Muscle of arm (tissue), 12 donors: ENCODE results near the gene ADCY5. TPM values are rescaled to one million over a fixed set of nuclear protein-coding genes. Genes with fewer than 3 reads are reported as not detected.

Experiments
- DNase-seq: peaks from one replicate; pipeline ENCODE4 v3.0.0-alpha.2; 2013
- polyA plus RNA-seq, 12 donors: library from polyadenylated mRNA; unstranded; fragments of 120-200 nt; gene quantifications; one replicate each; pipeline ENCODE4 v1.2.1, GENCODE V29; 2013; ENCODE audit not compliant: insufficient read length in 12 of 12

ADCY5 gene
- polyA plus RNA-seq, 12 donors, result 2.5 to 10.5 (median 4.3) TPM; not detected in 1

GRCh38 chr3:123344175-123344906 is 104.5 kb downstream of the ADCY5 start:
- DNase-seq, result no peak

GRCh38 chr3:123343296-123344174 is 105.4 kb downstream of the ADCY5 start:
- no peak for DNase-seq

- no peak for DNase-seq
These were observed 106.2 kb downstream of the ADCY5 start for GRCh38 chr3:123342631-123343080.

- no peak for DNase-seq
These were observed 106.8 kb downstream of the ADCY5 start for GRCh38 chr3:123341871-123342630.

GRCh38 chr3:123340336-123340735 is 108.6 kb downstream of the ADCY5 start:
- DNase-seq, result no peak

GRCh38 chr3:123339302-123339701 is 109.6 kb downstream of the ADCY5 start:
- DNase-seq, result no peak

GRCh38 chr3:123338620-123339061 is 110.2 kb downstream of the ADCY5 start:
- no peak for DNase-seq

- no peak for DNase-seq
These were observed 110.8 kb downstream of the ADCY5 start for GRCh38 chr3:123337948-123338619.

GRCh38 chr3:123337226-123337625 is 111.7 kb downstream of the ADCY5 start:
- no peak for DNase-seq

GRCh38 chr3:123336441-123336851 is 112.4 kb downstream of the ADCY5 start:
- DNase-seq, result no peak

GRCh38 chr3:123336001-123336400 is 112.9 kb downstream of the ADCY5 start:
- DNase-seq, result no peak

- no peak for DNase-seq
These were observed 113.8 kb downstream of the ADCY5 start for GRCh38 chr3:123335007-123335670.

- DNase-seq, result no peak
These were observed 114.8 kb downstream of the ADCY5 start for GRCh38 chr3:123334056-123334455.

GRCh38 chr3:123333401-123333800 is 115.5 kb downstream of the ADCY5 start:
- no peak for DNase-seq

- no peak for DNase-seq
These were observed 116.7 kb downstream of the ADCY5 start for GRCh38 chr3:123332124-123332641.

GRCh38 chr3:123331651-123332050 is 117.2 kb downstream of the ADCY5 start:
- DNase-seq, result no peak

- no peak for DNase-seq
These were observed 117.9 kb downstream of the ADCY5 start for GRCh38 chr3:123331006-123331405.

- DNase-seq, result no peak
These were observed 118.4 kb downstream of the ADCY5 start for GRCh38 chr3:123330441-123330991.

GRCh38 chr3:123329636-123330340 is 119.1 kb downstream of the ADCY5 start:
- no peak for DNase-seq
